Endothelial cell of umbilical vein (primary cell): ENCODE data around the gene ETV6. TPM values are rescaled to one million over a fixed set of nuclear protein-coding genes. Genes with fewer than 3 reads are reported as not detected.

Experiments
- BruUV-seq: library from RNA; stranded (reverse); fragments of 400-500 nt; replicated peaks from 2 replicates; lab custom pipeline; 2021; lab: Mats Ljungman, UMichigan
- CTCF ChIA-PET: fragments of 300-600, 350-600 bp; sonication (Branson Sonifier 250); formaldehyde crosslinking; loops from one replicate; lab custom pipeline; 2021; ENCODE audit warnings: antibody characterized with exemption, inconsistent platforms; lab: Charles Lee
- POLR2A ChIA-PET: fragments of 300-600, 350-600 bp; sonication (Branson Sonifier 250); formaldehyde crosslinking; loops from one replicate; lab custom pipeline; 2021; ENCODE audit warnings: antibody characterized with exemption, inconsistent platforms; lab: Charles Lee
- DNase-seq: peaks from one replicate; pipeline ENCODE4 v3.0.0-alpha.2; 2011; ENCODE audit warnings: low read depth, low spot score
- FAIRE-seq: peaks from 2 replicates; lab custom pipeline; 2011; peaks lifted over from hg19 to GRCh38; lab: Jason Lieb, UNC
- H2AFZ ChIP-seq: 2 replicates; pipeline ENCODE4 v1.6.0; 2012; ENCODE audit warnings: low read depth, low read length, control low read depth, inconsistent platforms
- H3K27ac ChIP-seq: 2 replicates; pipeline ENCODE4 v1.5.1; 2011; ENCODE audit warnings: low read depth, mild to moderate bottlenecking, control low read depth, low read length, moderate library complexity; ENCODE audit not compliant: insufficient read depth
- H3K27me3 ChIP-seq, 2 experiments: 2 replicates each; pipeline versions ENCODE4 v1.6.0 to v1.6.1; 2011; ENCODE audit warnings: low read length in 2 of 2, mixed read lengths in 1 of 2; ENCODE audit not compliant: control insufficient read depth in 2 of 2, insufficient read depth in 2 of 2
- H3K36me3 ChIP-seq, 2 experiments: 2 replicates in 1 of 2; 3 replicates in 1 of 2; pipeline ENCODE4 v1.5.1; 2011; ENCODE audit warnings: low read length in 2 of 2, mild to moderate bottlenecking in 1 of 2, moderate library complexity in 1 of 2; ENCODE audit not compliant: control insufficient read depth in 2 of 2, insufficient read depth in 2 of 2; ENCODE audit errors: extremely low read depth in 1 of 2
- H3K4me1 ChIP-seq: 3 replicates; pipeline ENCODE4 v1.5.1; 2011; ENCODE audit warnings: mild to moderate bottlenecking, low read length; ENCODE audit not compliant: control insufficient read depth, insufficient read depth; ENCODE audit errors: extremely low read depth
- H3K4me2 ChIP-seq: 2 replicates; pipeline ENCODE4 v1.6.1; 2011; ENCODE audit warnings: low read length, control low read depth, mixed read lengths; ENCODE audit not compliant: insufficient read depth
- H3K4me3 ChIP-seq, 3 experiments: fragments of 200-600 bp in 1 of 3; sonication (generic), shearing (Covaris generic) in 1 of 3; replicated peaks in 1 of 3; 2 replicates each; pipeline ENCODE4 v1.5.1; 2011 to 2016; ENCODE audit warnings: control low read depth in 3 of 3, low read length in 3 of 3, mild to moderate bottlenecking in 2 of 3, inconsistent platforms in 1 of 3, low read depth in 1 of 3, moderate library complexity in 1 of 3; ENCODE audit not compliant: insufficient read depth in 1 of 3
- H3K79me2 ChIP-seq: 2 replicates; pipeline ENCODE4 v1.6.0; 2012; ENCODE audit warnings: low read length, inconsistent platforms; ENCODE audit not compliant: control insufficient read depth, insufficient read depth
- H3K9ac ChIP-seq: replicated peaks from 2 replicates; pipeline ENCODE3; 2011; ENCODE audit warnings: low read length, control low read depth; ENCODE audit not compliant: insufficient read depth; ENCODE audit errors: extremely low read depth
- H3K9me1 ChIP-seq: replicated peaks from 3 replicates; pipeline ENCODE4 v1.6.0; 2011; ENCODE audit warnings: mild to moderate bottlenecking, low read length; ENCODE audit not compliant: control insufficient read depth, insufficient read depth; ENCODE audit errors: extremely low read depth
- H3K9me3 ChIP-seq: replicated peaks from 2 replicates; pipeline ENCODE4 v1.5.1; 2012; ENCODE audit warnings: low read length, inconsistent platforms; ENCODE audit not compliant: control insufficient read depth, insufficient read depth
- H4K20me1 ChIP-seq: replicated peaks from 2 replicates; pipeline ENCODE3; 2011; ENCODE audit warnings: mild to moderate bottlenecking, low read length; ENCODE audit not compliant: control insufficient read depth, insufficient read depth; ENCODE audit errors: extremely low read depth
- EZH2 ChIP-seq: IDR thresholded peaks from 2 replicates; pipeline ENCODE4 v1.6.1; 2012; ENCODE audit warnings: borderline replicate concordance, low read depth, mild to moderate bottlenecking, moderate library complexity, low read length, inconsistent platforms; ENCODE audit not compliant: severe bottlenecking
- FOS ChIP-seq: IDR thresholded peaks from 2 replicates; pipeline ENCODE4 v1.6.1; 2011; ENCODE audit warnings: mild to moderate bottlenecking, low read length, moderate library complexity, borderline replicate concordance; ENCODE audit not compliant: insufficient read depth
- POLR2A ChIP-seq: IDR thresholded peaks from 2 replicates; pipeline ENCODE4 v1.6.1; 2012; ENCODE audit warnings: low read depth, mild to moderate bottlenecking, control low read depth, low read length
- POLR2AphosphoS5 ChIP-seq: IDR thresholded peaks from 2 replicates; pipeline ENCODE4 v1.6.1; 2012; ENCODE audit warnings: low read depth, mild to moderate bottlenecking, control low read depth, low read length, moderate library complexity; ENCODE audit not compliant: insufficient read depth
- dilution Hi-C: fragments of 300-500 bp; cut with MboI; formaldehyde crosslinking; loops from one replicate; pipeline ENCODE4 v1.15.0; 2019; ENCODE audit warnings: low sequenced_read_pairs; ENCODE audit not compliant: extremely low pct_ligation_motif_present
- intact Hi-C: fragments of 100-400 bp; cut with micrococcal nuclease; formaldehyde crosslinking; loops from one replicate; pipeline ENCODE4 v1.10.0; 2022
- polyA plus RNA-seq, 4 experiments: library from polyadenylated mRNA; depleted of rRNA in 3 of 4; stranded (reverse) in 3 of 4; unstranded in 1 of 4; fragments of >200 nt; gene quantifications; 2 replicates each; pipeline versions ENCODE4 v1.2.1 to v1.2.3, GENCODE V29; 2011 to 2012; ENCODE audit warnings: missing spikeins in 1 of 4
- total RNA-seq: library from RNA; stranded (reverse); gene quantifications from 2 replicates; pipeline ENCODE4 v1.2.3, GENCODE V29; 2021

The ETV6 gene
- total and polyA plus RNA-seq, 2 donors (not counting 3 experiments of a cell fraction or from before 2014, with no cell fraction given): 15.9 to 57.1 TPM

GRCh38 chr12:11722071-11722470, 72.6 kb downstream of the ETV6 start:
- Histone ChIP-seq H3K9ac (no peak overlapping the region), H3K27me3 (no peaks in the 10 kb centered on the region), H3K36me3 (peaks cover 0 to under 1% of the 10 kb centered on the region in 2 experiments), H3K9me3 (no peaks in the 10 kb centered on the region), H3K27ac (no peak overlapping the region), H3K79me2 (peaks cover 71% of the 10 kb centered on the region), H3K4me2 (no peak overlapping the region), H4K20me1 (no peaks in the 10 kb centered on the region), H3K9me1 (no peaks in the 10 kb centered on the region), H2AFZ (no peak overlapping the region), H3K4me1 (peaks cover 69% of the 10 kb centered on the region), H3K4me3 (no peak overlapping the region)
- no TSS peak for BruUV-seq
- ChIA-PET POLR2A (no interaction called here), CTCF (interaction anchor here (1.2 to 1.5 kb wide), 2 partner anchors 9 to 73 kb away, joined by 3 to 4 read pairs; partner anchors contain the start of gene ETV6)
- no peak for FAIRE-seq
- intact Hi-C loops (no loop called here), dilution Hi-C loops (no loop called here)
- TF ChIP-seq EZH2: no peak
- no peak for DNase-seq

GRCh38 chr12:11722578-11723138, 73.2 kb downstream of the ETV6 start:
- FAIRE-seq (no peak), DNase-seq (no peak)
- BruUV-seq: no TSS peak
- no peak overlapping the region for H3K4me2 ChIP-seq
- no peak overlapping the region for H3K4me3 ChIP-seq
- dilution Hi-C loops: no loop called here
- intact Hi-C loops: no loop called here
- H3K36me3 ChIP-seq: peaks cover 0 to 2% of the 10 kb centered on the region in 2 experiments
- H2AFZ ChIP-seq: no peak overlapping the region
- ChIA-PET POLR2A (no interaction called here), CTCF (interaction anchor here (1.2 to 1.5 kb wide), 3 partner anchors 8 to 73 kb away, joined by 3 to 4 read pairs (median 3); partner anchors contain the start of gene ETV6)
- H3K27me3 ChIP-seq: no peaks in the 10 kb centered on the region
- H3K9me3 ChIP-seq: no peaks in the 10 kb centered on the region
- no peaks in the 10 kb centered on the region for H3K9me1 ChIP-seq
- H3K27ac ChIP-seq: no peak overlapping the region
- no peaks in the 10 kb centered on the region for H4K20me1 ChIP-seq
- H3K79me2 ChIP-seq: peaks cover 73% of the 10 kb centered on the region
- TF ChIP-seq POLR2A (no peak), POLR2AphosphoS5 (no peak), EZH2 (no peak), FOS (no peak)
- H3K4me1 ChIP-seq: peaks cover 63% of the 10 kb centered on the region
- no peak overlapping the region for H3K9ac ChIP-seq
